K562 (cell line): Measurements from ENCODE around the gene ERFL. TPM values are rescaled to one million over a fixed set of nuclear protein-coding genes. Genes with fewer than 3 reads are reported as not detected.

Experiments
- CBX3 ChIP-seq, 2 experiments: IDR thresholded peaks; 1 replicate in 1 of 2; 2 replicates in 1 of 2; pipeline ENCODE4 v1.6.1; 2012; ENCODE audit warnings: inconsistent platforms in 2 of 2, low read length in 2 of 2, borderline replicate concordance in 1 of 2, control low read depth in 1 of 2
- FUS ChIP-seq: fragments of 200-400 bp; formaldehyde crosslinking; optimal IDR thresholded peaks from 2 replicates; pipeline ENCODE3; 2017; ENCODE audit warnings: low read depth, low read length
- GABPA ChIP-seq: fragments of 200-800 bp; sonication (Bioruptor generic); conservative IDR thresholded peaks from 2 replicates; pipeline ENCODE4 v1.6.1; 2016; ENCODE audit warnings: low read depth, missing genetic modification characterization, missing compliant biosample characterization
- GABPB1 ChIP-seq: sonication (generic); formaldehyde crosslinking; IDR thresholded peaks from 2 replicates; pipeline ENCODE4 v1.8.0; 2022; ENCODE audit warnings: mild to moderate bottlenecking, missing genetic modification reagents
- GTF2F1 ChIP-seq: IDR thresholded peaks from 2 replicates; pipeline ENCODE4 v1.6.1; 2011; ENCODE audit warnings: low read depth, low read length, improper control_type of control experiment
- HDAC1 ChIP-seq, 2 experiments: fragments of 450-650 bp; IDR thresholded peaks; 2 replicates each; pipeline ENCODE4 v1.6.1; 2016 to 2017; ENCODE audit warnings: inconsistent platforms in 1 of 2, mild to moderate bottlenecking in 1 of 2, moderate library complexity in 1 of 2
- HNRNPUL1 ChIP-seq: fragments of 200-400 bp; formaldehyde crosslinking; IDR thresholded peaks from 2 replicates; pipeline ENCODE4 v1.6.1; 2017; ENCODE audit warnings: low read length
- MED1 ChIP-seq: sonication (generic); formaldehyde crosslinking; IDR thresholded peaks from 2 replicates; pipeline ENCODE4 v1.8.1; 2023; ENCODE audit warnings: missing genetic modification reagents, borderline replicate concordance
- NCOA1 ChIP-seq: fragments of 450-650 bp; IDR thresholded peaks from 2 replicates; pipeline ENCODE4 v1.6.1; 2016; ENCODE audit warnings: low read depth
- RFX5 ChIP-seq: IDR thresholded peaks from 2 replicates; pipeline ENCODE4 v1.6.1; 2011; ENCODE audit warnings: low read depth, mild to moderate bottlenecking, improper control_type of control experiment, low read length
- SIN3A ChIP-seq, 2 experiments: fragments of 150-350 bp in 1 of 2; IDR thresholded peaks; 2 replicates each; pipeline ENCODE4 v1.6.1; 2011 to 2016; ENCODE audit warnings: borderline replicate concordance in 2 of 2, low read depth in 2 of 2, low read length in 2 of 2, mild to moderate bottlenecking in 2 of 2, moderate library complexity in 2 of 2; ENCODE audit not compliant: control insufficient read depth in 1 of 2
- SIX5 ChIP-seq, 2 experiments: IDR thresholded peaks; 2 replicates each; pipeline ENCODE4 v1.6.1; 2011; ENCODE audit warnings: low read length in 2 of 2, borderline replicate concordance in 1 of 2, low read depth in 1 of 2, mild to moderate bottlenecking in 1 of 2, moderate library complexity in 1 of 2; ENCODE audit not compliant: insufficient read depth in 1 of 2
- TEAD4 ChIP-seq, 2 experiments: sonication (generic) in 1 of 2; formaldehyde crosslinking in 1 of 2; IDR thresholded peaks; 2 replicates each; pipeline versions ENCODE4 v1.6.1 to v1.8.0; 2012 to 2022; ENCODE audit warnings: borderline replicate concordance in 1 of 2, inconsistent platforms in 1 of 2, low read length in 1 of 2, mild to moderate bottlenecking in 1 of 2, missing genetic modification reagents in 1 of 2
- XRCC5 ChIP-seq: fragments of 200-400 bp; formaldehyde crosslinking; IDR thresholded peaks from 2 replicates; pipeline ENCODE4 v1.6.1; 2017; ENCODE audit warnings: low read depth, mild to moderate bottlenecking, low read length
- ZC3H8 ChIP-seq: fragments of 450-650 bp; IDR thresholded peaks from 2 replicates; pipeline ENCODE4 v1.6.1; 2017
- polyA plus RNA-seq, 8 experiments: library from polyadenylated mRNA; depleted of rRNA in 4 of 8; stranded (reverse) in 5 of 8; unstranded in 3 of 8; fragments of >200 nt; fragmentation: Nextera tagmentation in 2 of 8; fragmentation: Illumina TruSeq in 1 of 8; extraction: Ambion mirVana in 2 of 8; extraction: Trizol in 1 of 8; gene quantifications; 2 replicates each; pipeline versions ENCODE4 v1.2.1 to v1.2.3, GENCODE V29; 2011 to 2014; ENCODE audit warnings: inconsistent platforms in 1 of 8, missing spikeins in 1 of 8
- total RNA-seq, 7 experiments: library from RNA; depleted of rRNA in 6 of 7; stranded (reverse); fragments of >200 nt in 6 of 7; fragmentation: Illumina TruSeq in 2 of 7; extraction: Trizol in 2 of 7; gene quantifications; 2 replicates each; pipeline versions ENCODE4 v1.2.1 to v1.2.3, GENCODE V29; 2011 to 2021; ENCODE audit warnings: low replicate concordance in 1 of 7
- TF ChIP-seq, protein P1 (sequence below), 2 experiments: fragments of 450-650 bp; IDR thresholded peaks; 2 replicates each; pipeline ENCODE4 v1.6.1; 2018; ENCODE audit warnings: mild to moderate bottlenecking in 2 of 2, low read depth in 1 of 2; ENCODE audit not compliant: partially characterized antibody in 2 of 2
- TF ChIP-seq, protein P2 (sequence below): fragments of 250-450 bp; sonication (Bioruptor Pico); IDR thresholded peaks from 2 replicates; pipeline ENCODE4 v1.4.0; 2020; ENCODE audit warnings: mild to moderate bottlenecking
- TF ChIP-seq, protein P3 (sequence below): fragments of 250-450 bp; sonication (Bioruptor Pico); IDR thresholded peaks from 2 replicates; pipeline ENCODE4 v1.9.0; 2021; ENCODE audit warnings: mild to moderate bottlenecking

The ERFL gene
- total and polyA plus RNA-seq, 9 of the 15 experiments (the other 6 are each of a cell fraction or from before 2014, with no cell fraction given), result 0.07 to 0.75 (median 0.32) TPM; not detected in 4

DNA sequence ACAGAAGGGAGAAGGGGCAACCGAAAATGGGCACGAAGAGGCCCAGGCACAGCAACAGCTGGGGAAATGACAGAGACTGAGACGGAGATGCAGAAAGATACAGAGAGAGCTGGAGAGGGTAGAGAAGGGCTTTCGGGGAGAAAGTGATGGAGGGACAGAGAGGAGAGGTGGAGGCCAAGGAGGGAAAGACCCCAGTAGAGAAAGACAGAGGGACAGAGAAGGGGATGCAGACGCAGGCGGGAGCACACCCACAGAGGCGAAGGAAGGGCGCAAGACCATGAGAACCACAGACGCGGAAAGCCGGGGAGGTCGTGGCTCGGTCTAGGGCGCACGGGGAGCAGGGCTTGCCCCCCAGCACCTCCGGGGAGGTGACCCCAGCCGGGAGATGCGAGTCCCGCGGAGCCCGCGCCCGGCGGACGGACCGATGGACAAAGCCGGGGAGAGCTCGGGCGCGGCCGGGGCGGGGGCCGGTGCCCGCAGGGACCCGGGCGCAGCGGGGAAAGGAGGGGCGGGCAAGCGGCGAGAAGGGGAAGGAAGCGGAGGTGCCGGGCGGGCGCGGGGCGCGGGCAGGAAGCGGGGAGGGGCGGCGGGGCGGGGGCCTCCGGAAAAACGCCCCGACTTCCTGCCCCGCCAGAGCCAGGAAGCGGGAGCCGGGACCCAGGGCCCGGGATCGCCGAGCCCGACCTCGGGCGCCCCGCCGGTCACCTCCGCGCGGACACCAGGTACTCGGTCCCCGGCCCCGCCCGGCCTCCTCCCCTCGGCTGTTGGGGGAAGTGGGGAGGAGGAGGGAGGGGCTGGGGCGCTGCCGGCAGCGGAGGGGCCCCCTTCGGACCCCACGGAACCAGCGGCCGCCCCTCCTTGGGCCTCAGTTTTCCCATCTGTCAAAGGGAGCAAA is 45.4 kb downstream of the ERFL start, which contains the start of gene ARHGEF1 (continued):
- TF ChIP-seq SIX5 (IDR thresholded peaks at IDR 0.05; ENCODE audit: borderline replicate concordance in 1 of 2, insufficient read depth in 1 of 2, low read depth in 1 of 2, low read length in 2 of 2) (no peak), HNRNPUL1 (no peak), NCOA1 (no peak), GTF2F1 (no peak), ZC3H8 (no peak), TEAD4 (IDR thresholded peaks at IDR 0.05; ENCODE audit: low read length) (no peak), TEAD4 (CRISPR knock-in tag; IDR thresholded peaks at IDR 0.05; ENCODE audit: borderline replicate concordance) (no peak), FUS (no peak), HDAC1 (IDR thresholded peaks at IDR 0.05) (peak in 1 of 2 experiments; percentile 53; a peak in 2 of 4 replicates), GABPB1 (no peak), GABPA (peak; percentile 85), XRCC5 (no peak), SIN3A (IDR thresholded peaks at IDR 0.05; ENCODE audit: borderline replicate concordance in 2 of 2, control insufficient read depth in 1 of 2, low read depth in 2 of 2, low read length in 2 of 2) (0 out of 4 replicates have a peak, but pooled peaks of 1 of the 2 experiments have one; percentile 17), CBX3 (IDR thresholded peaks at IDR 0.05; ENCODE audit: borderline replicate concordance in 1 of 2, low read length in 2 of 2) (no peak), RFX5 (no peak), MED1 (CRISPR knock-in tag) (no peak)
- TF ChIP-seq, protein P1, sequence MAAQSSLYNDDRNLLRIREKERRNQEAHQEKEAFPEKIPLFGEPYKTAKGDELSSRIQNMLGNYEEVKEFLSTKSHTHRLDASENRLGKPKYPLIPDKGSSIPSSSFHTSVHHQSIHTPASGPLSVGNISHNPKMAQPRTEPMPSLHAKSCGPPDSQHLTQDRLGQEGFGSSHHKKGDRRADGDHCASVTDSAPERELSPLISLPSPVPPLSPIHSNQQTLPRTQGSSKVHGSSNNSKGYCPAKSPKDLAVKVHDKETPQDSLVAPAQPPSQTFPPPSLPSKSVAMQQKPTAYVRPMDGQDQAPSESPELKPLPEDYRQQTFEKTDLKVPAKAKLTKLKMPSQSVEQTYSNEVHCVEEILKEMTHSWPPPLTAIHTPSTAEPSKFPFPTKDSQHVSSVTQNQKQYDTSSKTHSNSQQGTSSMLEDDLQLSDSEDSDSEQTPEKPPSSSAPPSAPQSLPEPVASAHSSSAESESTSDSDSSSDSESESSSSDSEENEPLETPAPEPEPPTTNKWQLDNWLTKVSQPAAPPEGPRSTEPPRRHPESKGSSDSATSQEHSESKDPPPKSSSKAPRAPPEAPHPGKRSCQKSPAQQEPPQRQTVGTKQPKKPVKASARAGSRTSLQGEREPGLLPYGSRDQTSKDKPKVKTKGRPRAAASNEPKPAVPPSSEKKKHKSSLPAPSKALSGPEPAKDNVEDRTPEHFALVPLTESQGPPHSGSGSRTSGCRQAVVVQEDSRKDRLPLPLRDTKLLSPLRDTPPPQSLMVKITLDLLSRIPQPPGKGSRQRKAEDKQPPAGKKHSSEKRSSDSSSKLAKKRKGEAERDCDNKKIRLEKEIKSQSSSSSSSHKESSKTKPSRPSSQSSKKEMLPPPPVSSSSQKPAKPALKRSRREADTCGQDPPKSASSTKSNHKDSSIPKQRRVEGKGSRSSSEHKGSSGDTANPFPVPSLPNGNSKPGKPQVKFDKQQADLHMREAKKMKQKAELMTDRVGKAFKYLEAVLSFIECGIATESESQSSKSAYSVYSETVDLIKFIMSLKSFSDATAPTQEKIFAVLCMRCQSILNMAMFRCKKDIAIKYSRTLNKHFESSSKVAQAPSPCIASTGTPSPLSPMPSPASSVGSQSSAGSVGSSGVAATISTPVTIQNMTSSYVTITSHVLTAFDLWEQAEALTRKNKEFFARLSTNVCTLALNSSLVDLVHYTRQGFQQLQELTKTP (IDR thresholded peaks at IDR 0.05; ENCODE audit: low read depth in 1 of 2, partially characterized antibody in 2 of 2), result no peak
- TF ChIP-seq, protein P2, sequence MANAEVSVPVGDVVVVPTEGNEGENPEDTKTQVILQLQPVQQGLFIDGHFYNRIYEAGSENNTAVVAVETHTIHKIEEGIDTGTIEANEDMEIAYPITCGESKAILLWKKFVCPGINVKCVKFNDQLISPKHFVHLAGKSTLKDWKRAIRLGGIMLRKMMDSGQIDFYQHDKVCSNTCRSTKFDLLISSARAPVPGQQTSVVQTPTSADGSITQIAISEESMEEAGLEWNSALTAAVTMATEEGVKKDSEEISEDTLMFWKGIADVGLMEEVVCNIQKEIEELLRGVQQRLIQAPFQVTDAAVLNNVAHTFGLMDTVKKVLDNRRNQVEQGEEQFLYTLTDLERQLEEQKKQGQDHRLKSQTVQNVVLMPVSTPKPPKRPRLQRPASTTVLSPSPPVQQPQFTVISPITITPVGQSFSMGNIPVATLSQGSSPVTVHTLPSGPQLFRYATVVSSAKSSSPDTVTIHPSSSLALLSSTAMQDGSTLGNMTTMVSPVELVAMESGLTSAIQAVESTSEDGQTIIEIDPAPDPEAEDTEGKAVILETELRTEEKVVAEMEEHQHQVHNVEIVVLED (CRISPR knock-in tag), result no peak
- TF ChIP-seq, protein P3, sequence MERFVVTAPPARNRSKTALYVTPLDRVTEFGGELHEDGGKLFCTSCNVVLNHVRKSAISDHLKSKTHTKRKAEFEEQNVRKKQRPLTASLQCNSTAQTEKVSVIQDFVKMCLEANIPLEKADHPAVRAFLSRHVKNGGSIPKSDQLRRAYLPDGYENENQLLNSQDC (CRISPR knock-in tag), result no peak
